GM18507 (cell line): Measurements from ENCODE around the gene FAM229A.
"Not testable (repeated sequence)": the region's sequence is repeated elsewhere in the genome, so short reads cannot be mapped to it uniquely, and the experiment has no call there.

ENCODE experiments used
- DNase-seq: peaks from one replicate; pipeline ENCODE4 v3.0.0; 2011; ENCODE audit warnings: low read depth; ENCODE audit not compliant: insufficient read length; ENCODE audit errors: extremely low spot score
- FAIRE-seq: peaks from 2 replicates; lab custom pipeline; 2011; peaks lifted over from hg19 to GRCh38; lab: Jason Lieb, UNC

FAM229A gene

GRCh38 chr1:32362474-32363313 lies at the start of gene FAM229A, which contains the start of gene TSSK3:
TSS of gene FAM229A (minus strand) at chr1:32362485. CDS start at chr1:32362091, 394 bp downstream.
TSS of gene TSSK3 (plus strand) at chr1:32362539. CDS start at chr1:32362702, 163 bp downstream.
- FAIRE-seq (no peak), DNase-seq (no peak)

- no peak for DNase-seq
- FAIRE-seq = no peak
Measured at GRCh38 chr1:32411261-32411660, 49.0 kb upstream of the FAM229A start.

GRCh38 chr1:32406629-32407111 lies 44.4 kb upstream of the FAM229A start:
- DNase-seq (no peak), FAIRE-seq (no peak)

DNA sequence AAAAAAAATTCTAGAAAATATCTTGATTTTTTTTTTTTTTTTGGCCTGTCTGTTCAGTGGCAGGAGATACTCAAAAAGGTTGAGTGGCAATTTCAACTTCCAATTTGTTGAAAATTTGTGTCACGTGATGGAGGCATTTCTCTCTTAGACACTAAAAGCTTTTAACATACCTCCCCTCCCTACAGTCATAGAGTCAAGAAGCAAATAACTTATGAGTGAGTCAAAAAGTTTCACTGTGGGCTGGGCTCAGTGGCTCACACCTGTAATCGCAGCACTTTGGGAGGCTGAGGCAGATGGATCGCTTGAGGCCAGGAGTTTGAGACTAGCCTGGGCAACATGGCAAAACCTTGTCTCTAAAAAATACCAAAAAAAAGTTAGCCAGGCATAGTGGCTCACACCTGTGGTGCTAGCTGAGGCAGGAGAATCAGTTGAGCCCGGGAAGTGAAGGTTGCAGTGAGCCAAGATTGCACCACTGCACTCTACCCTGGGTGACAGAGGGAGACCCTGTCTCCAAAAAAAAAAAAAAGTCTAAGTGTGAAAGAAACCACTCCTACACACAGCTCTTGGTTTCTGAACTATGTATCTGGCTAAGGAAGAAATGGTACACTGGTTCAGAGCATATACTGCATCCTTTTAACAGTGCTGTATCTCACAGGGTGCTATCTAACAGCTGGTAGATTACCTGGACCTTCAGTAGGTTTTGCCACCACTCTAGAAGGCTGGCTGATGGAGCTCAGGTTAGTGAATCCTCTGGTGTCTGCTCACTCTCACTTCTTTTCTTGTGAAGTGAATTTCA lies 43.6 kb upstream of the FAM229A start:
- no peak for FAIRE-seq

GRCh38 chr1:32404946-32405345 lies 42.7 kb upstream of the FAM229A start:
- no peak for FAIRE-seq
- DNase-seq = no peak

More for the DNA sequence above, 43.6 kb upstream of the FAM229A start:
- no peak for DNase-seq

DNA sequence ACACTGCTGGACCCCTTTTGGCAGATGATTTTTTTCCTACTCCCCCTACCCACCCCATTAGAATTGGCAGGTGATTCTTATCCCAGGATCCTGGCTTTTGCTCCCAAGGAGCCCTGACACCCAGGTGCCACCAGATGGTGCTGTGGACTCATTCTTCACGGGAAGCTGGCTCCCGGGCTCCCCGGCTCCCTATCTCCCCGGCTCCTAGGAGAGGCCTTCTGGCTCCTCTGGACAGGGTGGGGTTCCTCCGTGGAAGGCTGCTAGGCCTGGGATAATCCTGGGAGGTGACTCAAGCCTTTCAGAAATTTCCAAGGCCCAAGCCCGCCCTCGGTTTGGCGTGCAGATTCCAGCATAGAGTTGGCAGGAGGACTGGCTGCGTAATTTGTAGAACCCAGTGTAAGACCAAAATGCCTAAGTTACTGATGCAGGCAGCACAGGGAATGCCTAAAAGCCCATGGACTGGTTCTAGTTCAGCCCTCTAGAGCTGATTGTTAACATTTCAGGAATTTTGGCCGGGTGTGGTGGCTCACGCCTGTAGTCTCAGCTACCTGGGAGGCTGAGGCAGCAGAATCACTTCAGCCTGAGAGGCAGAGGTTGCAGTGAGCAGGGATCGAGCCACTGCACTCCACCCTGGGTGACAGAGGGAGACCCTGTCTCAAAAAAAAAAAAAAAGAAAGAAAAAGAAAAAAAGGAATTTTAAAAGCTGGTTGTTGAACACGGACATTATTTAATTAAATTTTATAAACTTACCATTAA lies 38.8 kb upstream of the FAM229A start:
- peak; percentile 81 for FAIRE-seq

GRCh38 chr1:32399843-32400242 lies 37.6 kb upstream of the FAM229A start:
- DNase-seq = no peak
- FAIRE-seq = no peak

More for the DNA sequence above, 38.8 kb upstream of the FAM229A start:
- peak; percentile 50 for DNase-seq

DNA sequence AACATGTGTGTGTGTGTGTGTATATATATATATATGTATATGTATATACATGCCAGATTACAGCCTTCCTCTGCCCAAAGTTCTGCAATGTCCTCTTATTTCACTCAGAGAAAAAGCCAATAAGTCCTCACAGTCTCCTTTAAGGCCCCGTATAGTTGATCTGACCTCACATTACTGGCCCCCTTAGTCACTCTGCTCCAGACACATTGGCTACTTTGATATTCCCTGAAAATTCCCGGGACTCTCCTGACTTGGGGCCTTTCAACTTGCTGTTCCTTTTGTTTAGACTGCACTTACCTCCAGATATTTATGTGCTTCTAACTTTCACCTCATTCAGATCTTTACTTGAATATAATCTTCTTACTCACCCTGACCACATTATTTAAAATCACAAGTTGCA lies 36.1 kb upstream of the FAM229A start:
- DNase-seq = no peak
- FAIRE-seq = no peak

DNA sequence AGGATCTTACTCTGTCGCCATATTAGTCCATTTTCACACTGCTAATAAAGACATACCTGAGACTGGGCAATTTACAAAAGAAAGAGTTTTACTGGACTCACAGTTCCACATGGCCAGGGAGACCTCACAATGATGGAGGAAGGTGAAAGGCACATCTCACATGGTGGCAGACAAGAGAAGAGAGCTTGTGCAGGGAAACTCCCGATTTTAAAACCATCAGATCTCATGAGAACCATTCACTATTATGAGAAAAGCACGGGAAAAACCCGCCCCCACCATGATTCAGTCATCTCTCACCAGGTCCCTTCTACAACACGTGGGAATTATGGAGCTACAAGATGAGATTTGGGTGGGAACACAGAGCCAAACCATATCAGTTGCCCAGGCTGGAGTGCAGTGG lies 34.2 kb upstream of the FAM229A start:
- not testable (repeated sequence) for DNase-seq, FAIRE-seq

GRCh38 chr1:32394890-32395432 lies 32.7 kb upstream of the FAM229A start:
- DNase-seq = no peak
- no peak for FAIRE-seq

DNA sequence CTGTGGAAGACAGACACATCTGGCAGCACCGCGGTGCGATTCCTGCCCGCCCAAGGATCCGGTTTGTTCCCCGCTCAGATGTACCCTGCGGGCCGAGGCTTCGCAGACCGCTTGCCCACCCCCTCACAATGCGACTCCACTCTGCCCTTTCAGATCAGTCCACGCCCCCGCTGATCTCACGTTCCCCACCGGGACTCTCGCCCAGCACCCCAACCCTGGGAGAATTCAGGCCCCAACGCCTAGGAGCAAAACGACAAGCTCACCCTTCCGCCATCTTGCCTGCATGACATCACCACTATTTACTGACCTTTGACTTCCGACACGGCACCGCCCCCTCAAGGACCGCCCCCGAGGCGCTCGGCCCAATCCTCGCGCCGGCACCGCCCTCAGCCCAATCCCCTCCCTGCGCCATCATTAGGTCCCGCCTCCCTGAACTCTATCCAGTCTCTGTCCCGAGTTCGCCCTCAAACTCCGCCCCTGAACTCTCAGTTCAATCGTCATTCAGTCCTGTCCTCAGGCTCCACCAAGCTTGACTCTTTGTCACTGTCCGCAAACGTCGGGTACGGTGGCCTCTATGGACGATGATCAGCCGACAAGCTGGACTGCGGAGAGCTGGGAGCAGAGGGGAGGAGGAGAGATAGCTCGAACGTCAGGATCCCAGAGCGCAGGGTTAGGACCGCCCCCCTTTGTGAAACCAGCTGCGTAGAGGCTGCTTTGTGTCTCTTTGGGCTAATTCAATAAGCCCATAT lies 32.0 kb upstream of the FAM229A start, which contains the start of gene BSDC1:
BSDC1 (minus strand) TSS at position 301 of the 749 bp plus-strand sequence; CDS start at position 274, 27 bp downstream.
- peak; percentile 94 for DNase-seq
- FAIRE-seq = peak; percentile 100

- FAIRE-seq (no peak), DNase-seq (no peak)
Measured at GRCh38 chr1:32393832-32394140, 31.5 kb upstream of the FAM229A start.

DNA sequence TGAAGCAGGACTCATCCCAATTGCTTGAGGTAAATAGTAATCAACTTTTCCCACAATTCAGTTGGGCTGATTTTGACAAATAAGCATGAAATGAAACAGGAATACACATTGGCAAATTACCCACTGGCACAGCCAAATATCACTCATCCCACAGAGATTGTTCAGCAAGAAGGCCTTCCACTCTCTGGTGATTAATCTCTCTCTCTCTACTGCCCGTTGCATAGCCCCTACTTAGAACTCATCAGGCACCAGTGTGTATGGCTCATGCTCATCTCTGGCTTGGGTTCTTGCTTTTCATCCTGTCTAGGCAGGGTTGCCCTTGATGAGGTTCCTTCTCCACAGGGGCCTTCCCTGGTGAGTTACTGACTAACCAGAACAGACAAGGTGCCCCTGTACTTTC lies 30.9 kb upstream of the FAM229A start:
- FAIRE-seq (no peak), DNase-seq (no peak)

- no peak for FAIRE-seq
Measured at GRCh38 chr1:32392325-32392724, 30.0 kb upstream of the FAM229A start.

DNA sequence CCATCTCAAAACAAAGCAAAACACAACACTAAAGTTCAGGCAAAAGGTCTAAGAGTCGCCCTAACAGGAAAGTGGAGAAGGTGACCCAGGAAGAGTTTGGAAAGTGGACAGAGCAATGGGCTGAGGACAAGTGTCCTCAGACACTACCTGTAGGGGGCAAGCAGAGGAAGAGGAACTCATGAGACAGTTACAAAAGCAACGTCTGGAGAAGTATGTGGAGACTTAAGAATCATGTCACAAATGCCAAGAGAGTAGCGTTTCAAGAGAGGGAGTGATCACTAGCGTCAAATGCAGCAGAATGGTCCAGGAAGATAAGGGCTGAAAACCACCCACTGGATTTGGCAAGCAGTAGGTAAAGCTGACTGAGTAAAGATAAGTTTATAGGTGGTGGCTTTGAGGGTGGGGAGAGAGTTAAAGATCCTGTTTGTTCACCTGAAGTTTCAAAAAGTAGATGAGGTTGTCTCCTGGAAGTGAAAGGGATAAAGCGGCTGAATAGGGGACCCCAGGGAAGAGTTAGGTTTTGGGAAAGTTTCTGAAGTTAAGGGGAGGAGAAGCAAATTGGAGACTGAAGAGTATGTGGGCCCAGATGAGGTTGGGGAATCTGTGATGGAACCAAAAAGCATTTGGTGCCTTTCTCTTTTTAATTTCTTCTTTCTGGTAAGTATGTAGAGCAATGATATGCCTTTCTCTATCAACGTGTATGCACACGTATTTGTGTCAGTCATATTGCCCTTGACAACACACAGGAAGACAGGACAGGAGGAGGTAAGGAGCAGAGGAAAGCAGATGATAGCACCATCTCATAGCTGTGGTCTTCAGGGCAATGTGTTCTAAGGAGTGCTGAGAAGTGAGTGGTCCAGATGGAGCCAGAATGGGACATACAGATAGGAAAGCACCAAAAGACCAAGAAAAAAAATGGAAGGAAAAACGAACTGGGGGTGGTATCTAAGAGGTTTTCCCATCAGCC lies 28.9 kb upstream of the FAM229A start:
- FAIRE-seq (no peak), DNase-seq (no peak)

More at GRCh38 chr1:32392325-32392724, 30.0 kb upstream of the FAM229A start:
- no peak for DNase-seq

DNA sequence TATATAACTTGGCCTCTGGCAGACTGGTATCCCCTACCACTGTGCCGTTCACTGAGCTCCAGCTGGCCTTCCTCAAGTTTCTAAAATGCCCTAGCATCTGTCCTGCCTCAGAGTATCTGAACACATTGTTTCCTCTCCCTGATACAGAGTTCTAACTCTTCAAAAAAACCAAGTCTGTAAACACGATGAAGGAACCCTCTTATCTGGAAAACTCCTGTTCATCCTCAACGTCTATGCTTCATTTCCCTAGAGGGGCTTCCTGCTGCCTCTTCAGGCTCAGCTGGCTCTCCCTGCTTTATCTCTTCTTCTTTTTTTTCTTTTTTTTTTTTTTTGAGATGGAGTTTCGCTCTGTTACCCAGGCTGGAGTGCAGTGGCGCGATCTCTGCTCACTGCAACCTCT lies 26.4 kb upstream of the FAM229A start:
- DNase-seq = no peak
- no peak for FAIRE-seq

GRCh38 chr1:32386676-32387392 lies 24.5 kb upstream of the FAM229A start:
- no peak for DNase-seq
- FAIRE-seq = no peak
